Gastroesophageal sphincter (tissue), 4 donors: ENCODE data around the gene DUS1L. TPM values are rescaled to one million over a fixed set of nuclear protein-coding genes. Genes with fewer than 3 reads are reported as not detected.

Source experiments
- ATAC-seq: fragments of 150-250 bp; one replicate; pipeline ENCODE4 v1.9.1; 2016; ENCODE audit warnings: mild to moderate bottlenecking, moderate library complexity
- H3K27ac ChIP-seq, 4 donors: fragments of 200-600 bp; sonication (generic) in 3 of 4; 1 replicate in 3 of 4; 2 replicates in 1 of 4; pipeline ENCODE4 v1.5.1; 2016 to 2019
- H3K27me3 ChIP-seq: fragments of 200-600 bp; sonication (generic); one replicate; pipeline ENCODE4 v1.5.1; 2019
- H3K36me3 ChIP-seq, 2 donors: fragments of 200-600 bp; sonication (generic); one replicate each; pipeline ENCODE4 v1.5.1; 2019; ENCODE audit warnings: control low read depth in 1 of 2
- H3K4me1 ChIP-seq, 3 donors: fragments of 200-600 bp; sonication (generic); 1 replicate in 2 of 3; 2 replicates in 1 of 3; pipeline ENCODE4 v1.5.1; 2016 to 2019; ENCODE audit warnings: control low read depth in 2 of 3
- H3K4me3 ChIP-seq, 2 donors: fragments of 200-600 bp; sonication (generic); one replicate each; pipeline ENCODE4 v1.5.1; 2019; ENCODE audit warnings: mild to moderate bottlenecking in 1 of 2, moderate library complexity in 1 of 2
- H3K9me3 ChIP-seq, 3 donors: fragments of 200-600 bp; sonication (generic); one replicate each; pipeline ENCODE4 v1.5.1; 2017 to 2019; ENCODE audit warnings: control low read depth in 2 of 3
- EP300 ChIP-seq: sonication (generic); formaldehyde crosslinking; IDR thresholded peaks from one replicate; pipeline ENCODE4 v1.6.1; 2017; ENCODE audit warnings: antibody characterized with exemption, mild to moderate bottlenecking
- POLR2A ChIP-seq, 2 donors: fragments of 450-650 bp; IDR thresholded peaks; one replicate each; pipeline ENCODE4 v1.6.1; 2017; ENCODE audit warnings: antibody characterized with exemption in 2 of 2, mild to moderate bottlenecking in 2 of 2, moderate library complexity in 1 of 2
- POLR2AphosphoS5 ChIP-seq: sonication (generic); formaldehyde crosslinking; IDR thresholded peaks from one replicate; pipeline ENCODE4 v1.6.1; 2017; ENCODE audit warnings: antibody characterized with exemption
- WGBS, 2 donors: methylation state at CpG; one replicate each; pipeline ENCODE4 v1.1.5; 2018; ENCODE audit warnings: low coverage in 1 of 2; 5-methylcytosine and 5-hydroxymethylcytosine counted together
- total RNA-seq, 4 donors: library from RNA; depleted of rRNA; stranded (reverse); fragments of >200 nt; gene quantifications; one replicate each; pipeline ENCODE4 v1.1.0, GENCODE V29; 2016
- TF ChIP-seq, protein P1 (sequence below), 4 experiments: fragments of 200-600 bp in 2 of 4; fragments of 450-650 bp in 2 of 4; sonication (generic) in 1 of 4; IDR thresholded peaks; one replicate each; pipeline ENCODE4 v1.5.1; 2017 to 2019; ENCODE audit warnings: antibody characterized with exemption in 4 of 4, mild to moderate bottlenecking in 2 of 4, moderate library complexity in 2 of 4

Gene DUS1L
- total RNA-seq, 4 donors from 2014 or later = 35.8 to 62.8 (median 52.9) TPM

DNA sequence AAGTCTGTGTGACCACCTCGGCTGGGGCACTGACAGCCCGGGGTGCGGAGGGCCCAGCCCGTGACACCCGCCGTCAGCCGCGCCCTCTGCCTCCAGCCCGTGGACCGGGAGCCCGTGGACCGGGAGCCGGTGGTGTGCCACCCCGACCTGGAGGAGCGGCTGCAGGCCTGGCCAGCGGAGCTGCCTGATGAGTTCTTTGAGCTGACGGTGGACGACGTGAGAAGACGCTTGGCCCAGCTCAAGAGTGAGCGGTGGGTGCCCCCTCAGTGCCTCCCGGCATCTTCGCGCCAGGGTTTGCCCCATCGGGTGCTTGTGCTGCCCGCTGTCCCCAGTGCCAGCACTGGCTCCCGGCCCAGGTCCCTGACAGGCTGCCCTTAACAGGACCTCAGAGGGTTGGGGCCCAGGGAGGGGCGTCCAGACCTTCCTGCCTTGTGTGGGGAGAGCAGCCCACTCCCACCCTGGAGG is 56.6 kb downstream of the DUS1L start:
- Histone ChIP-seq H3K9me3 (no peaks in the 10 kb centered on the region), H3K4me1 (peaks cover 0 to 30% (median 10%) of the 10 kb centered on the region in 3 donors), H3K27ac (no peak overlapping the region), H3K27me3 (no peaks in the 10 kb centered on the region), H3K36me3 (peaks cover 0 to 34% of the 10 kb centered on the region in 2 donors), H3K4me3 (no peak overlapping the region)
- no peak for ATAC-seq
- TF ChIP-seq EP300 = no peak
- no peak for TF ChIP-seq POLR2AphosphoS5
- TF ChIP-seq, protein P1, sequence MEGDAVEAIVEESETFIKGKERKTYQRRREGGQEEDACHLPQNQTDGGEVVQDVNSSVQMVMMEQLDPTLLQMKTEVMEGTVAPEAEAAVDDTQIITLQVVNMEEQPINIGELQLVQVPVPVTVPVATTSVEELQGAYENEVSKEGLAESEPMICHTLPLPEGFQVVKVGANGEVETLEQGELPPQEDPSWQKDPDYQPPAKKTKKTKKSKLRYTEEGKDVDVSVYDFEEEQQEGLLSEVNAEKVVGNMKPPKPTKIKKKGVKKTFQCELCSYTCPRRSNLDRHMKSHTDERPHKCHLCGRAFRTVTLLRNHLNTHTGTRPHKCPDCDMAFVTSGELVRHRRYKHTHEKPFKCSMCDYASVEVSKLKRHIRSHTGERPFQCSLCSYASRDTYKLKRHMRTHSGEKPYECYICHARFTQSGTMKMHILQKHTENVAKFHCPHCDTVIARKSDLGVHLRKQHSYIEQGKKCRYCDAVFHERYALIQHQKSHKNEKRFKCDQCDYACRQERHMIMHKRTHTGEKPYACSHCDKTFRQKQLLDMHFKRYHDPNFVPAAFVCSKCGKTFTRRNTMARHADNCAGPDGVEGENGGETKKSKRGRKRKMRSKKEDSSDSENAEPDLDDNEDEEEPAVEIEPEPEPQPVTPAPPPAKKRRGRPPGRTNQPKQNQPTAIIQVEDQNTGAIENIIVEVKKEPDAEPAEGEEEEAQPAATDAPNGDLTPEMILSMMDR (IDR thresholded peaks at IDR 0.05) = no peak
- no peak for TF ChIP-seq POLR2A (IDR thresholded peaks at IDR 0.05)
- WGBS, 2 donors = 80% methylated on average over 1 of the region's 28 CpGs; no CpG with 5 or more reads in 1 of the 2 donors

DNA sequence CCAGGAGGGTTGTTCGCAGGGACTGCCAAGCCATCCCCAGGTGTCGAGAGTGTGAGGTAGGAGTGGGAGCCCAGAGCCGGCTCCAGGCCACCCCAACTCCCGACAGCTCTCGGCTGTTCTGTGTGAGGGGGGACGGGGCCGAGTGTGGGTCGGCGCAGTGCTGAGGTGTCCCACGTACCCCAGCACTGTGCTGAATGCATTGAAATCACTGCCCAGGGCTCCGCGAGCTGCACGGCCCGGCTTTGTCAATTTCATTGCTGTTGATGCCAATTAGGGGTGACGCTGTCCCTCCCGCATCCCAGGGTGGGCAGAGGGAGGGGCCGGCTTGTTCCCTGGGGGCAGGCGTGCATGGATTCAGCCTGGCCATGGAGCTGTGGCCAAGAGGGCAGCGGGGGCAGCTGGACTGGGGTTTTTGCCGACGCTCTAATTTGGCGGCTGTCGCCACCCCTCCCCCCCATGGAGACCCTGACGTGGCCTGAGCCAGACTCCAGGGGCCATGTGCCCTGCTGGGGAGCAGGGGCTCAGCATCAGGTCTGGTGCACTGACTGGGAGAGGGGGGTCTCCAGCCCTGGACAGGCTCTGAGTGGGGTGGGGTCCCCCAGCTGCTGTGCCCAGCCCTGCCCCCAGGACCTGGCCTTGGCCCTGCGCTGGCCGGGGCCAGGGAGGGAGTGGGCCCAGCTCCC is 57.2 kb downstream of the DUS1L start:
- Histone ChIP-seq H3K27ac (no peak overlapping the region), H3K36me3 (peaks cover 0 to 34% of the 10 kb centered on the region in 2 donors), H3K9me3 (no peaks in the 10 kb centered on the region), H3K27me3 (no peaks in the 10 kb centered on the region), H3K4me3 (no peak overlapping the region), H3K4me1 (peaks cover 0 to 36% (median 16%) of the 10 kb centered on the region in 3 donors)
- ATAC-seq = no peak
- no peak for TF ChIP-seq POLR2AphosphoS5
- no peak for TF ChIP-seq EP300
- TF ChIP-seq, protein P1 (IDR thresholded peaks at IDR 0.05) = no peak
- no peak for TF ChIP-seq POLR2A (IDR thresholded peaks at IDR 0.05)
- no CpG with 5 or more reads among the region's 26 CpGs for WGBS, 2 donors

Other genes starting within 250 kb of the DUS1L start
- 100 to 1,000 TPM in 1 of 4 donors, 10 to 100 TPM in 3; 70.4 to 131 (median 85.9) TPM for gene MCRIP1, start 232.5 kb downstream of the DUS1L start, total RNA-seq
- not detected for gene PPP1R27, start 230.8 kb downstream of the DUS1L start, total RNA-seq
- 100 to 1,000 TPM; 257 to 365 (median 324) TPM for gene P4HB, start 205.3 kb downstream of the DUS1L start, total RNA-seq
- 100 to 1,000 TPM; 120 to 219 (median 169) TPM for gene ARHGDIA, start 194.5 kb downstream of the DUS1L start, total RNA-seq
- 10 to 100 TPM; 26.6 to 68.1 (median 55.5) TPM for gene ALYREF, start 174.2 kb downstream of the DUS1L start, total RNA-seq
- gene ANAPC11, start 174.1 kb downstream of the DUS1L start, total RNA-seq = 100 to 1,000 TPM in 3 of 4 donors, 10 to 100 TPM in 1; 81.0 to 128 (median 119) TPM
- gene NPB, start 163.6 kb downstream of the DUS1L start, total RNA-seq = under 1 TPM in 2 of 4 donors, not detected in 2; 0.12 to 0.16 TPM
- 10 to 100 TPM; 18.4 to 45.8 (median 34.4) TPM for gene PCYT2, start 154.4 kb downstream of the DUS1L start, total RNA-seq
- 10 to 100 TPM; 14.3 to 24.1 (median 18.3) TPM for gene SIRT7, start 147.6 kb downstream of the DUS1L start, total RNA-seq
- 10 to 100 TPM; 18.8 to 39.3 (median 25.3) TPM for gene MAFG, start 138.1 kb downstream of the DUS1L start, total RNA-seq
- 1 to 10 TPM; 3.4 to 6.8 (median 5.1) TPM for gene PYCR1, start 128.5 kb downstream of the DUS1L start, total RNA-seq
- gene MYADML2, start 118.6 kb downstream of the DUS1L start, total RNA-seq = not detected
- gene NOTUM, start 104.6 kb downstream of the DUS1L start, total RNA-seq = under 1 TPM in 1 of 4 donors, not detected in 3; 0.22 TPM
- 10 to 100 TPM; 11.7 to 24.4 (median 18.6) TPM for gene ASPSCR1, start 88.2 kb downstream of the DUS1L start, total RNA-seq
- gene CENPX, start 42.9 kb downstream of the DUS1L start, total RNA-seq = 100 to 1,000 TPM in 1 of 4 donors, 10 to 100 TPM in 3; 65.3 to 110 (median 78.8) TPM
- 10 to 100 TPM in 2 of 4 donors, 1 to 10 TPM in 2; 4.4 to 16.3 (median 12.4) TPM for gene LRRC45, start 42.5 kb downstream of the DUS1L start, total RNA-seq
- gene RAC3, start 34.1 kb downstream of the DUS1L start, total RNA-seq = 1 to 10 TPM in 1 of 4 donors, under 1 TPM in 2, not detected in 1; 0.50 to 6.9 (median 0.54) TPM
- gene DCXR, start 28.1 kb downstream of the DUS1L start, total RNA-seq = 100 to 1,000 TPM in 2 of 4 donors, 10 to 100 TPM in 2; 70.7 to 140 (median 108) TPM
- gene RFNG, start 14.0 kb downstream of the DUS1L start, total RNA-seq = 10 to 100 TPM; 28.8 to 48.2 (median 34.3) TPM
- 100 to 1,000 TPM in 1 of 4 donors, 10 to 100 TPM in 3; 69.3 to 103 (median 77.2) TPM for gene GPS1, start 13.9 kb downstream of the DUS1L start, total RNA-seq
- 10 to 100 TPM; 22.6 to 52.8 (median 48.3) TPM for gene FASN, start 32.4 kb upstream of the DUS1L start, total RNA-seq
- gene CCDC57, start 147.0 kb upstream of the DUS1L start, total RNA-seq = 10 to 100 TPM in 3 of 4 donors, 1 to 10 TPM in 1; 6.5 to 28.2 (median 16.2) TPM
- gene SLC16A3, start 163.2 kb upstream of the DUS1L start, total RNA-seq = 10 to 100 TPM; 11.2 to 38.5 (median 22.1) TPM
- 10 to 100 TPM; 23.4 to 92.1 (median 72.4) TPM for gene CSNK1D, start 207.9 kb upstream of the DUS1L start, total RNA-seq